ENCODE measurements around the gene PRR19. TPM values are rescaled to one million over a fixed set of nuclear protein-coding genes. Genes with fewer than 3 reads are reported as not detected.
"Not testable (repeated sequence)": the region's sequence is repeated elsewhere in the genome, so short reads cannot be mapped to it uniquely, and the experiment has no call there.

The PRR19 gene
- total RNA-seq, 1 donor from 2014 or later, result 0.71 TPM

- H3K4me3 ChIP-seq, result no peak overlapping the region
- H3K9me3 ChIP-seq, result no peaks in the 10 kb centered on the region
- H3K36me3 ChIP-seq, result peaks cover 27% of the 10 kb centered on the region
- TF ChIP-seq CTCF (IDR thresholded peaks at IDR 0.05), result no peak
- no peak overlapping the region for H3K27ac ChIP-seq
- no peaks in the 10 kb centered on the region for H3K4me1 ChIP-seq
- intact Hi-C loops (cut with DNase I), result no loop called here
- H3K27me3 ChIP-seq (ENCODE audit: low read depth), result no peaks in the 10 kb centered on the region
- DNase-seq, result no peak
- no peak for ATAC-seq
Measured at GRCh38 chr19:42333975-42334696, 32.2 kb downstream of the PRR19 start.

GRCh38 chr19:42334697-42335373 lies 32.9 kb downstream of the PRR19 start:
- ATAC-seq, result no peak
- Histone ChIP-seq H3K9me3 (no peaks in the 10 kb centered on the region), H3K27ac (no peak overlapping the region), H3K4me1 (no peaks in the 10 kb centered on the region), H3K4me3 (no peak overlapping the region), H3K36me3 (peaks cover 27% of the 10 kb centered on the region), H3K27me3 (ENCODE audit: low read depth) (no peaks in the 10 kb centered on the region)
- DNase-seq, result no peak
- TF ChIP-seq CTCF (IDR thresholded peaks at IDR 0.05), result no peak
- intact Hi-C loops (cut with DNase I), result no loop called here

- intact Hi-C loops (cut with DNase I), result no loop called here
- DNase-seq, result no peak
- TF ChIP-seq CTCF (IDR thresholded peaks at IDR 0.05), result no peak
- no peak overlapping the region for H3K4me3 ChIP-seq
- no peaks in the 10 kb centered on the region for H3K4me1 ChIP-seq
- no peak overlapping the region for H3K27ac ChIP-seq
- H3K36me3 ChIP-seq, result peaks cover 27% of the 10 kb centered on the region
- no peaks in the 10 kb centered on the region for H3K27me3 ChIP-seq (ENCODE audit: low read depth)
- no peak for ATAC-seq
- H3K9me3 ChIP-seq, result no peaks in the 10 kb centered on the region
Measured at GRCh38 chr19:42335374-42335936, 33.5 kb downstream of the PRR19 start.

GRCh38 chr19:42335971-42336370 lies 34.0 kb downstream of the PRR19 start:
- Histone ChIP-seq H3K36me3 (peaks cover 27% of the 10 kb centered on the region), H3K4me3 (no peak overlapping the region), H3K9me3 (no peaks in the 10 kb centered on the region), H3K4me1 (no peaks in the 10 kb centered on the region), H3K27ac (no peak overlapping the region), H3K27me3 (ENCODE audit: low read depth) (no peaks in the 10 kb centered on the region)
- TF ChIP-seq CTCF (IDR thresholded peaks at IDR 0.05), result no peak
- ATAC-seq (peak in 1 of 2 donors; percentile 16), DNase-seq (no peak)
- intact Hi-C loops (cut with DNase I), result no loop called here

- H3K4me3 ChIP-seq; H3K4me1 ChIP-seq; H3K27ac ChIP-seq; ATAC-seq; H3K9me3 ChIP-seq; DNase-seq; H3K27me3 ChIP-seq (ENCODE audit: low read depth); intact Hi-C loops (cut with DNase I): not testable (repeated sequence)
- H3K36me3 ChIP-seq, result peaks cover 39% of the 10 kb centered on the region
Measured at GRCh38 chr19:42339126-42339860, 37.4 kb downstream of the PRR19 start.

- H3K27me3 ChIP-seq (ENCODE audit: low read depth); H3K4me1 ChIP-seq; H3K9me3 ChIP-seq; H3K27ac ChIP-seq; DNase-seq; ATAC-seq; intact Hi-C loops (cut with DNase I); H3K4me3 ChIP-seq: not testable (repeated sequence)
- H3K36me3 ChIP-seq, result peaks cover 44% of the 10 kb centered on the region
Measured at GRCh38 chr19:42339922-42340321, 38.0 kb downstream of the PRR19 start.
